OCI-LY7 (cell line): ENCODE results near the gene EHBP1.

Source experiments
- EZH2phosphoT487 ChIP-seq: fragments of 200-600 bp; sonication (generic); IDR thresholded peaks from 2 replicates; pipeline ENCODE4 v1.6.1; 2018; ENCODE audit warnings: low read depth, borderline replicate concordance, mild to moderate bottlenecking, mixed run types, antibody characterized with exemption, low read length, moderate library complexity, mixed read lengths
- TF ChIP-seq, protein P1 (sequence below): fragments of 200-600 bp; sonication (generic); conservative IDR thresholded peaks from 2 replicates; pipeline ENCODE4 v1.5.1; 2014; ENCODE audit warnings: mild to moderate bottlenecking, antibody characterized with exemption, low read length, moderate library complexity, mixed read lengths

DNA sequence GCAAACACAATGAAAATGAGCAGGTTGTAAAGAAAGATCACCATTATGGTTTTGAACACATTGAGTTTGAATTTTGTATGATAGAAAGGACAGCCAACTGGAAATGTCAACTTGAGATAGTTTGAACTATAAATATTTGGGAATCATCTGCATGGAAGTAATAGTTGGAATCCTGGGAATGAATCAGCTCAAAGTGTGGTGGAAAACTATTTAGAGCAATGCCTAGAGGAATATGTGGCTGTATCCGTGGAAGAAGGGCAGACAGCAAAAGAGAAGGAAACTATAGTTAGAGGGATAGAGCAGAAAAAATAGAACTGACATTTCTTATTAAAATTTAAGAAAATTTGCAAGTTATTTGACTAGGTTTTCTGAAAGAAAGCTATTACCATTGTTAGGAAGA, 232.6 kb downstream of the EHBP1 start:
- TF ChIP-seq, protein P1, sequence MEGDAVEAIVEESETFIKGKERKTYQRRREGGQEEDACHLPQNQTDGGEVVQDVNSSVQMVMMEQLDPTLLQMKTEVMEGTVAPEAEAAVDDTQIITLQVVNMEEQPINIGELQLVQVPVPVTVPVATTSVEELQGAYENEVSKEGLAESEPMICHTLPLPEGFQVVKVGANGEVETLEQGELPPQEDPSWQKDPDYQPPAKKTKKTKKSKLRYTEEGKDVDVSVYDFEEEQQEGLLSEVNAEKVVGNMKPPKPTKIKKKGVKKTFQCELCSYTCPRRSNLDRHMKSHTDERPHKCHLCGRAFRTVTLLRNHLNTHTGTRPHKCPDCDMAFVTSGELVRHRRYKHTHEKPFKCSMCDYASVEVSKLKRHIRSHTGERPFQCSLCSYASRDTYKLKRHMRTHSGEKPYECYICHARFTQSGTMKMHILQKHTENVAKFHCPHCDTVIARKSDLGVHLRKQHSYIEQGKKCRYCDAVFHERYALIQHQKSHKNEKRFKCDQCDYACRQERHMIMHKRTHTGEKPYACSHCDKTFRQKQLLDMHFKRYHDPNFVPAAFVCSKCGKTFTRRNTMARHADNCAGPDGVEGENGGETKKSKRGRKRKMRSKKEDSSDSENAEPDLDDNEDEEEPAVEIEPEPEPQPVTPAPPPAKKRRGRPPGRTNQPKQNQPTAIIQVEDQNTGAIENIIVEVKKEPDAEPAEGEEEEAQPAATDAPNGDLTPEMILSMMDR = no peak
- no peak for TF ChIP-seq EZH2phosphoT487
